Astrocyte of the spinal cord (primary cell): ENCODE data around the gene TAL2.

Experiments used
- DNase-seq: peaks from one replicate; pipeline ENCODE4 v3.0.0; 2011; ENCODE audit warnings: low read depth, low spot score
- H3K4me3 ChIP-seq: 2 replicates; pipeline ENCODE4 v1.5.1; 2011; ENCODE audit warnings: low read depth, mild to moderate bottlenecking, low read length, moderate library complexity
- CTCF ChIP-seq: IDR thresholded peaks from 2 replicates; pipeline ENCODE4 v1.5.1; 2012; ENCODE audit warnings: low read depth, mild to moderate bottlenecking, low read length, inconsistent platforms
- in situ Hi-C: cut with HindIII; loops from 2 replicates; pipeline ENCODE4 v1.10.0; 2017; ENCODE audit warnings: low sequenced_read_pairs

The TAL2 gene

GRCh38 chr9:105712297-105712696, 50.0 kb downstream of the TAL2 start:
- no peak for DNase-seq
- in situ Hi-C loops, result no loop called here
- no peak for TF ChIP-seq CTCF
- no peak overlapping the region for H3K4me3 ChIP-seq
